T1000 (cell line): ENCODE measurements around the gene DLL4.
"Not testable (repeated sequence)": the region's sequence is repeated elsewhere in the genome, so short reads cannot be mapped to it uniquely, and the experiment has no call there.

Experiments used
- DNase-seq: peaks from one replicate; lab custom pipeline; 2025; ENCODE audit warnings: mixed read lengths; lab: John Stamatoyannopoulos, UW

Gene DLL4

DNA sequence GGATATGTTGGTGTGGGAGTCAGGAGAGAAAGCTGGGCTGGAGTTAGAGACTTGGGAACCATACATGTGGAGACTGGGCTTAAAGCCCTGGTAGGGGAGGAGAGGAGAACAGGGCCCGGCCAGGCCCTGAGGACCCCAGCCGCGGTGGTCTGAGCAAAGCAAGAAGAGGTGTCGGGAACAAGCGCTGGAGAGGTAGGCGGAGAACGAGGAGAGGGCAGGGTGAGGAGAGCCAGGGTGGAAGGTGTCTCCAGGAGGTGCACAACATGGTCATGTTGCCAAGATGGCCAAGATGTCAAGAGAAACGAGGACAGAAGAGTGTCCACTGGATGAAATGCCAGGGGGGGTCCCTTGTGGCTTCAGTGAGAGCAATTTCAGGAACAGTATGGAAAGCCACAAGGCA lies 29.6 kb downstream of the DLL4 start:
- no peak for DNase-seq

DNA sequence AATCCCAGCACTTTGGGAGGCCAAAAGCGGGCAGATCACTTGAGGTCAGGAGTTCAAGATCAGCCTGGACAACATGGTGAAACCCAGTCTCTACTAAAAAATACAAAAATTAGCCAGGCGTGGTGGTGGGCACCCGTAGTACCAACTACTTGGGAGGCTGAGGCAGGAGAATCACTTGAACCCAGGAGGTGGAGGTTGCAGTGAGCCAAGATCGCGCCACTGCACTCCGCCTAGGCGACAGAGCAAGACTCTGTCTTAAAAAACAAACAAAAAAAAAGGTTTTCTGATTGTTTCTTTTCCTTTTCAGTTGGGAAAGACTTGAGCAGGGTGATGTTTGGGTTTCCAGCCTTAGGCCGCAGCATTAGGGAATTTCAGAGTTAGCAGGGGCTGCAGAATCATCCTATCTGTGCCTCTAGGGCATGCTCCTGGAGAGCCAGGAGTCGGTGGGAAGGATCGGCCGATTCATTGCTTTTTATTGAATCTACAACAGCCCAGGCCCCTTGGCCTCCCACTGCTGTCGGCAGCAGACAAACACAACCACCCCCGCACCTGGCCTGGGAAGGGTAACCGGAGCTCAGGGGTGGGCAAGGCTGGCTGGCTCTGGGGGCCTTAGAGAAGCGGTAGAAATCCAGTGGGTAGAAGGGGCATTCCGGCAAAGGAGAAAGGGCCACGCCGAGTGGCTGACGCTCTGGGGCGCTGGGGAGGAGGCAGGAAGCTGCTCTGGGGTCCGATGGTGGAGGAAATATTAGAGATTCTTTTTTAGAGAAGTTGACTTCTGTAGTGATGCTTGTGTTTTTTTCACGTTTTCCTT lies 30.4 kb downstream of the DLL4 start:
- no peak for DNase-seq

DNA sequence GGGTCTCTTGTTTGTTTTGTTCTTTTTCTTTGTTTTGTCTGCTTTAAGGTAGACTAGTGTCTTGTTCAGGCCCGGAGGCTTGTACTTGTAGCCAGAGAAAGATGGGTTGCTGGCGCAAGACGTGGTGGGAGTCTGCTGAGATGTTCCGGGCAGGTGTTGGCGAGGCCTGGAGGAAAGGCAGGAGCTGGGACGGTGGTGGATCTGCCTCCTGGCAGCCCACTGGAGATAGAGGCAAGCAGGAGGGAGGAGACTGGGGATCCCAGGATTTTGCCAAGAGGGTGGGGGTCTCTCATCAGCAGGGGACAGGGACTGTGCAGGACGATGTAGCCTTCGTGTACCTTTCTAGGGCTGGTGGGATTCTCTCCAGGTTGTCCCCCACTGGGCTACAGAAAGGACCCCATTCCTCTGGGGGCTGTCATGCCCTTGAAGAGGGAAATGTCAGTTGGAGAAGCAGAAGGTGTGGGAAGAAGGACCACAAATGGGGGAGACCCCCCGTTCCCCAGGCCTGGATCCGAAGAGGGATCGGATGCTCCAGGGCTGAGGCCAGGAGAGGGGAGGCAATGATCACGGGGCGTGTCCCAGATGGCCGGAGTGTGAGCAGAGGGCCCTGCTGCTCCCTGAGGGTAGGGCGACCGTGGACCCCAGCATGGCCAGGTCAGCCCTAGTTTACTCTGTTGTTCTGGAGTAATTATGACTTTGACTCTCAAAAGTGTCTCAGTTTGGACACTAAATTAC lies 31.2 kb downstream of the DLL4 start:
- DNase-seq, result no peak

DNA sequence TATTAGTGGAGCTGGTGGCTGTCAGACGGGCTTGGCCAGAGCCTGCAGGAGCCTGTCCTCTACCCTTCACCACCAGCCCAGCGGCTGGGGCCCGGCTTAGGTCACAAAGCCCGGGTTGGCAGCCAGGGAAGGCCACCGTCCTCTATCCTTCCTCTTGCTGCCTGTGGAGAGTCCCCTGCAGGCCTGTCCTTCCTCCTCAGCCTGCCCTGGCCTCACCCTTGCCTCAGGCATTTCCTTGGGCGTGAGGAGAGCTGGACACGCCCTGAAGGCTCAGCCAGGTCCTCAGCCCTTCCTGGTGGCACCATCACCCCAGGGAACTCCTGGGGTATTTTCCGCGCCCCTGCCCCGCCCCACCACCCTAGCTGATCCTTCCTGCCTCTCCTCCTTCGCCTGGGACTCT lies 31.8 kb downstream of the DLL4 start:
- DNase-seq, result no peak

DNA sequence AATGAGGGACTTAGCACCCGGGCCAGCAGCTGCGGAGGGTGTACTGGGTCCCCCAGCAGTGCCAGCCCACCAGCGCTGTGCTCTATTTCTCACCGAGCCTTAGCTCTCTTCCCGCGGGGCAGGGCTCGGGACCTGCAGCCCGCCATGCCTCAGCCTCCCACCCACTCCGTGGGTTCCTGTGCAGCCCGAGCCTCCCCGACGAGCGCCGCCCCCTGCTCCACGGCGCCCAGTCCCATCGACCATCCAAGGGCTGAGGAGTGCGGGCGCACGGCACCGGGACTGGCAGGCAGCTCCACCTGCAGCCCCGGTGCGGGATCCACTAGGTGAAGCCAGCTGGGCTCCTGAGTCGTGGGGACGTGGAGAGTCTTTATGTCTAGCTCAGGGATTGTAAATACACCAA lies 32.6 kb downstream of the DLL4 start:
- not testable (repeated sequence) for DNase-seq

DNA sequence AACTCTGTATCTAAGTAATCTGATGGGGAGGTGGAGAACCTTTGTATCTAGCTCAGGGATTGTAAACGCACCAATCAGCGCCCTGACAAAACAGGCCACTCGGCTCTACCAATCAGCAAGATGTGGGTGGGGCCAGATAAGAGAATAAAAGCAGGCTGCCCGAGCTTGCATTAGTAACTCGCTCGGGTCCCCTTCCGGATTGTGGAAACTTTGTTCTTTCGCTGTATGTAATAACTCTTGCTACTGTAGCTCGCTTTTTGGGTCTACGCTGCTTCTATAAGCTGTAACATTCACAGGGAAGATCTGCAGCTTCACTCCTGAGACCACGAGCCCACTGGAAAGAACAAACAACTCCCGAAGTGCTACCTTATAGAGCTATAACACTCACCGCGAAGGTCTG lies 33.2 kb downstream of the DLL4 start:
- DNase-seq, result not testable (repeated sequence)

DNA sequence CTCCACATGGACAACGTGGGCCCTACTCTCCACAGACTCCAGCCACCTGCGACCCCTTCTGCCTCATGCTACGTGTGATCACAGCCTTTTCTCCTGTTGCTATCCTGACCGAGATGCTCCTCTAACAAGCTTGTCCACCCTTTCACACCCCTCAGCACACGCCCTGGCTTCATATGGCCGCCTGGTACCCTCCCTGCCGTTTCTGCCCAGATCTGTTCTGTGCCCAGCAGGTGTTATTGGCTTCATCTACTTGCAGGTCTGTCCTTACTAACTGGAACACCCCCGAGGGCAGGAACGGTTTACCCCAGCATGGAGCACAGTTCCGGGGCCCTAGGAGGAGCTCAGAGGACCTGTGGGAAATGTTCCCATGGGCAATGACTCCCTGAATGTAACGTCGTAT lies 34.1 kb downstream of the DLL4 start:
- DNase-seq, result no peak

DNA sequence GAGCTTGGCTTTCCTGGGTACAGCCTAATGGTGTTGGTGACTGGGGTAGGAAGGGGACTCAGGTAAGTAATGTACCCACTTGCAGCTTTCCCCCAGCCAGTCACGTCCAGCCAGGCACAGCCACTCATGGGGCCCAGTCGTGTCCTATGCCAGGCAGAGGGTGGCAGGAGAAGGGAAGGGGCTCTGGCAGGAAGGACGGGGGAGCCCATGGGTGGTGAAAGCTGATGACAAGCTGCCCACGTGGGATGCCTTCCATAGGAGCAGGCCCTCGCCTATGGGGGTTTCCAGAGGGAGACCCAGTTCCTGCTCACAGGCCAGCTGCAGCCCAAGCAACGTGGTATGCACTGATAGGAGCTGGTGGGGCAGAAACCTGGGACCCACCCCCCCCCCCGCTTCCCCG lies 34.9 kb downstream of the DLL4 start:
- no peak for DNase-seq

DNA sequence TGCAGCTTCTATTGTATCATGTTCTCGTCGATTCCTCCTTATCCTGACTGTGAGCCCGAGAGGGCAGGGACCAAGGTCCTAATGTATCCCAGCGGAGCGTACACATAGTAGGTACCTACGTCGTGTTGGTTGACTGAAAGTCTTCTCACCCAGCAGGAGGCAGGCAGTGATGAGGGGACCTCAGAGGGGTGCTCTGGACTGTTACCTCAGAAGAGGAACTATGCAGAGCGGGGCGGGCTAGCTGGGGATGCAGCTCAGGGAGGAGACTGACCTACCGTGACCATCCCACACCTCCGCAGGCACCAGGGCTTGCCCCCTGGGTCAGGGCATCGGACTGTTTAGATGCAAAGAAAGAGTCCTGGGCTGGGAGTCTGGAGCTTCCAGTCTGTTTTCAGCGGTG lies 35.5 kb downstream of the DLL4 start:
- DNase-seq, result no peak

DNA sequence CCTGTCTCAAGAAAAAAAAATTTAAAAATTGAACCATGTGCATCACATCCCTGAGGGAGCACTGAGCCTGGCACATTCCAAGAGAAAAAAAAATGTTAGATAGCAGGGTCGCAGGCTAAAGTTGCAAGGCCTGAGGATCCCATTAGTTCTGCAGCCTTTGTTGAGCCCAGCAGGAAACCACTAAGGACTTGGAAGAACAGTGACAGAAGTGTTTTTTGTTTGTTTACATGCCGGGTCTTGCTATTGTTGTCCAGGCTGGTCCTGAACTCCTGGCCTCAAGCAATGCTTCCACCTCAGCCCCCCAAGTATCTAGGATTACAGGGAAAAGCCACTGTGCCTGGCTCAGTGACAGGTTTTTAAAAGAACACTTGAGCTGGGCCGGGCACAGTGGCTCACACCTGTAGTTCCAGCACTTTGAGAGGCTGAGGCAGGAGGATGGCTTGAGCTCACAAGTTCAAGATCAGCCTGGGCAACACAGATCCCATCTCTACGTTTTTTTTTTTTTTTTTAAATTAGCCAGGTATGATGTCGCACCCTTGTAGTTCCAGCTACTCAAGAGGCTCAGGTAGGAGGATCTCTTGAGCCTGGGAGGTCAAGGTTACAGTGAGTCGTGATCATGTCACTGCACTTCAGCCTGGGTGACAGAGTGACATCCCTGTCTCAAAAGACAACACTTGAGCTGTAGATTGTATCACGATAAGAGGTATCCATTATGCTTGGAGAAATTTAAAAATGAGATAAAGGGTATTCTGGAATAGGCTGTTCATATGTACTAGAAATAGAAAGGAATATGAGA lies 39.3 kb downstream of the DLL4 start:
- DNase-seq, result no peak

DNA sequence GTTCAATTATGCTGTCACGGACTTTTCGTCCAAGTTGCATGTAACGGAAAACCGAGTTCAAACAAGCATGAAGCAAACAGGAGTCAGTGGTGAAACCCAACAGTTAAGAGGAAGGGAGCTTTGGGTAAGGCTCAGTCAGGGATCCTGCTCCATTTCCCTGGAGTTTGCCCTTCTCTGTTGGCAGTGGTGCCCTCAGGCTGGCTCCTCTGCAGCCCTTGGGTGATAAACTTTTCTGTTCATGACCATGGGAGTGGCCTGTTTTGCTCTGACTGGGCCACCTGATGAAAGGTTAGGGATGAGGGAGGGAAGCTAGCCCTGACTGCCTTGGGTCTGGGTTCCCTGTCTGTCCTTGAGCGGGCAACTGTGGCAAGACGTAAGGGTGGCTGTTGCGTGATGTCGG lies 40.2 kb downstream of the DLL4 start:
- DNase-seq, result no peak

DNA sequence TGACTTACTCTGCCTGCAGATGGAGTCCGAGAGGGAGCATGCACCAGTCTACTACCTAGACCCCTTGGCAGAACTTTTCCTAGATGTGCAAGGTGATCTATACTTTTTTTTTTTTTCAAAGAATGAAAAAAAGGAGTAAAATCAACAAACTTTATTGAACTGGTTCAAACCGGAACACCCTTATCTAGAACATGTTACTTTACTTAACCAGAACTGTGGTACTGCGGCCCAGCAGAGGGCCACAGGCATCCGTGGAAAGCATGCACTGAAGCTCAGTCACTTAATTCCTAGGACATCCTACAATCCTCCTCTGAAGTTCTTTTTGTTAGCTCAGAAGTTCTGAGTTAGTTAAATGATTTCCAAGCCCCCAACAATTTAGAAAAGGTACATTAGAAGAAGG lies 45.7 kb downstream of the DLL4 start:
- no peak for DNase-seq

DNA sequence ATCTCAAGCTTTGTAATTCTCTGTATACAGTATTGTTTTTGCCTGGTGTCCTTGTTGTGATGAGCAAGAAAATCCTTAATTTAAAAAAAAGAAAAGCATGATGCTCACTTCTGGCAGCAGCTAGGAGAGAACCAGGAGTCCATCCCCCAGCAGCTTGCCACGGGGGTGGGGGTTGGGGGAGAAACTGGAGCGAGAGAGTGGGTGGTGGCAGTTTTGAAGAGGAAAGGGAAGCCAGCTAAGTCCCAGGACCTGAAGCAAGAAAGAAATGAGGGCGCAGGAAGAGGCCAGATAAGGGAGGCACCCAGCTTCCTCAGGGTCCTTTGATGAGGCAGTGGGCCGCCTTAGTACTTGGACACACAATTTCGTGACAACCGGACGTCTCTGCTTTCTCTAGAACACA lies 47.7 kb downstream of the DLL4 start:
- no peak for DNase-seq

DNA sequence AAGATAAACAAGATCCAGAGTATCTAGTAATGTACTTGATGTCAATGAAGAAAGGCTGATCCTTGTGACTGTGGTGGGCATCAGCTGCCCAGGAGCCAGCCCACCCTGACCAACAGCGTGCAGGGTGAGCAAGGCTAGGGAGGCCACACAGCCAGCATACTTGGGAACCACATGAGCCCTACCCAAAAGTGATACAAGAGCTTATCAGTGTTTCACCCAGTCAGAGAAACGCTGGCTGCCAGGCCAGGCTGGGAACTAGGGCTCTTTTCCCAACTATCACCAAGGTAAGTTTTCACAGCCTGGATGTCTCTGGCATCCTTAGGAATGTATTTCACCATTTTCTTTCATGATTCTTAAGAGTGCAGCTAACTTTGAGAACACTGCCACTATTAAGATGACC lies 49.0 kb downstream of the DLL4 start:
- no peak for DNase-seq

DNA sequence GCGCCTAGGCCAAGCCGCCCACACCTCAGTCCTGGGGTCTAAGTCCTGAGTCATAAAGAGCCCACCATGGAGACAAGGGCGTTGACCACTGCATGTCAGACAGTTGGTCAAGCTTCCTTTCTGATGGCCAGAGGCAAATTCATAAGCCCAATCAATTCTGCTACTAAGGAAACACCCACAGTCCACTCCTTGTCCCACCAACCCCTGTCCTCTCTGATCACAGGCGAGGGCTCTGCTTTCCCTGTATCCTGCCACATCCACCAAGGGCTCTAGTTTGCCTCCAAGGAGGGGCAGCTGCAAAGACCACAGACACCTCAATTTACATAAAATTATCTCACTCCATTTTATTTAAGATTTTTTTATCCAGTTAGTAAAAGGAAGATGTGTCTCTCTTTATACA lies 49.4 kb downstream of the DLL4 start:
- no peak for DNase-seq

DNA sequence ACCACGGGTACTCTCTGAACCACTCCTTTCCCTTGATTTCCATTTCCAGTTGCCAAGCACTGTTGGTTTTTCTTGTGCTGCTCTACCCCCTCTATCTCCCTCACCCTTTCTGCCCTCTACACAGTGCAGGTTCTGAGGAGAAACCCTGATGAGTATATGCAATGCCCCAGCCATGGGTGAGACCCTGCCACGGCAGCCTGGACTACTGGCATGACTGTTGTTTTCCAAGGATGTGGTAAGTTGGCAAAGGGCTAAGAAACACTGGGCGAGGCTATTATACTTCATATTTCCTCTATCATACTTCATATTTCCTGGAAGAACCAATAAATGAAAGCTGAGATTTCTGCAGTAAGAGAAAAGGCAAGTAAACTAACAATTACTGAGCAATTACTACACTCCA lies 52.0 kb downstream of the DLL4 start:
- DNase-seq, result no peak

DNA sequence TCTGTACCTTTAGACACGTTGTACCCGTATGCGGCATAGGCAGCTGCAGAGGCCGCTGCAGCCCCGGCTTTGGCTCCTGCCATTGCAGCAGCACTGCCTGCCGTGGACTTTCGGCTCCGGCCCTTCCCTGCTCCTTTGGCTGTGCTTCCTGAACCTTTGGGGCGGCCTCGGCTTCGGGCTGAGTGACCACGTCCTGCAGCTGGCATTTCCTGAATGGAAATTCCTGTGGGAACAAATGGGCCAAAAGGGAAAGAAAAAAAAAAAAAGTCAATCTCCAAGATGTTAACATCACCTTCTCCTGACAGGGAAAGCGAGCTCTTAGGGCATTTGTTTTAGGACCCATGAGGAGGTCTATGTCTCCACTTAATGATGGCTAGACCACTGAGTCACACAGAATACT lies 53.7 kb downstream of the DLL4 start:
- DNase-seq, result no peak

DNA sequence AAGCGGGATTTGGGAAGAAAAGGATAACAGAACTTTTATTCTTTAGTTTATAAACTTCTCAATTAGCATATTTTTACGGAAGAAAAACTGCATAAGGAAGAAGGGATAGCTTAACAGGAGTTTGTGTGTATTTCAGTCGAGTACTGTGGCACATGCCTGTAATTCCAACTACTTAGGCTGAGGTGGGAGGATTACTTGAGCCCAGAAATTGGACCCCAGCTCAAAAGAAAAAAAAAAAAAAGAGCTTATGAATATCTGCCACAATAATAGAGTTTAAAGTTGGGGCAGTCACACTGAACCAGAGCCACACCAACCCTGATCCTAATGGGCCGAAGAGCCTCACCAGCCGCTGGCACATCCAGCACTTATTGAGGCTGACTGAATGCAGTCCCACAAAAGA lies 55.3 kb downstream of the DLL4 start:
- no peak for DNase-seq

DNA sequence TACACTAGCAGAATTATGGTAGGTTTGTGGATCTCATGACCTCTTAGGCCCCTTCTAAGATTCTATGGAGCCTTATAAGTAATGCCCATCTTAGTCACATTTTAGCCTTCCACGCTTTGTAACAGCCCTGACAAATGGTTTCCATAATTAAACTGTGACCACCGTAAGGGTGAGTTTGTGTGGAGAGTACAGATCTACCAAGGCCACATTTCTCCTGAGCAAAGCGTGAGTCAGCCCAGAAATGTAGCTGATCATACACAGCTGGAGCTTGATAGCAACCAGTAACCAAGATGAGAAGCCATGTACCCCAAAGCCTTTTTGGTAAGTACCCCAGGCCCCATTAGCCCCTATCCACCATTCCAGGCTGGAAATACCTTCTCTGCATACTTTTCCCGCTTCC lies 55.8 kb downstream of the DLL4 start:
- no peak for DNase-seq

DNA sequence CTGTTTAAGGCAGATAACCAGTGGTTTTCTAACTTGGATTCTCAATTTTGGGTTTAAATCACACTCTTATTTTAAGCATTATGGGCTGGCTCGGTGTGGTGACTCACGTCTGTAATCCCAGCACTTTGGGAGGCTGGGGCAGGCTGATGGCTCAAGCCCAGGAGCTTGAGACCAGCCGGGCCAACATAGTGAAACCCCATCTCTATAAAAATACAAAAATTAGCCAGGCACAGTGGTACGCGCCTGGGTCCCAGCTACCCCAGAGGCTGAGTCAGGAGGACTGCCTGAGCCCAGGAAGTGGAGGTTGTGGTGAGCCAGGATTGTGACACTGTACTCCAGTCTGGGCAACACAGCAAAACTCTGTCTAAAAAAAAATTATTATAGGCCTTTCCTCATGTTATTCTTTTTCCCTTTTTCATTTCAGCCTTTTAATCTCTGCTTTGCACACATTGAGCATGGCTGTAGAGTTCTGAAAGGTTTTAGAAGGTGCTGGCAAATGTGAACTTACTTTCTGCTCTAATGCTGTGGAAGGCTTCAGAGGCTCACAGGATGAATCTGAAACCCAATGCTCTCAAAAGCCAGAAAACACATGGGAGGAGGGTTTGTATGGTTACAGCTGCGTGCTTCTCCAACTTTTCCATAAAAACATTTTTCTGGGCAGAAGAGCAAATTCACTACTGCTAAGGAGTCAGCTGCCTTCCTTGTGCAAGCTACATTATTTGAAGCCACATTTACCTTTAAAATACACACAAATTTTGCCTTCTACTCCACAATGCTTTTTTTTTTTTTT lies 56.6 kb downstream of the DLL4 start:
- no peak for DNase-seq

DNA sequence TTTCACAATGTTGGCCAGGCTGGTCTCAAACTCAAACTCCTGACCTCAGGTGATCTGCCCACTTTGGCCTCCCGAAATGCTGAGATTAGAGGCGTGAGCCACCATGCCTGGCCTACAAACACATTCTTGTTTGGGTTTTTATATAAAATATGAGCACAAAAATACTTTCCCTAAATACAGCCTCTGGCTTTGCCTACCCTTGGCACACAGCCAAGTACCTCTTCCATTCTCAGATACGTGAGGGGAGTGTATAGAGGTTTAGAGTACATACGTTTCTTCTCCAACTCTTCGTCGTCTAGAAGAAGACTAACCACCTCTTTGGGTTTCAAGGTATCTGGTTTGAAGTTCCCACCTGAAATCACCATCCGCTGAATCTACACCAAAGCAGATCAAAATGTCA lies 57.7 kb downstream of the DLL4 start:
- DNase-seq, result no peak

DNA sequence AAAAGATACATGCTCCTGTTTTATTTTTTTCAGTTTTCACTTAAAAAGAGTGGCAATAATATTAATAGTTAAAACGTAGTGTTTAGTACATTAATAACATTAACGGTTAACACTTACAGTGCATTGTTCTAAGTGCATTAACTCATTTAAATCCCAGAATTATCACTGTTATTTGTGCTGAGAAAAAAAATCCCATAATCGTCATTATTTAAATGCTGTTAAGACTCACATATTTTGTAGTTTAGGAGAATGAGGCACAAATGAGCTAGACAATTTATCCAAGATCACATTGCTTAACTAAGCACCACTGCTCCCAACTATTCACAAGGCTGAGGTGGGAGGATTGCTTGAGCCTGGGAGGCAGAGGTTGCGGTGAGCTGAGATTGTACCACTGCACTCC lies 59.0 kb downstream of the DLL4 start:
- DNase-seq, result no peak
